H1 (cell line): ENCODE data around the gene ARMH3. TPM values are rescaled to one million over a fixed set of nuclear protein-coding genes. Genes with fewer than 3 reads are reported as not detected.
A peak's percentile ranks its signal among the peaks of the same experiment; 100 is the strongest.

Experiments
- CTCF ChIA-PET: fragments of 300-600 bp; sonication (Branson Sonifier 250); formaldehyde crosslinking; loops from one replicate; lab custom pipeline; 2021; ENCODE audit not compliant: partially characterized antibody; lab: Charles Lee
- POLR2A ChIA-PET: fragments of 300-600 bp; sonication (Branson Sonifier 250); formaldehyde crosslinking; loops from one replicate; lab custom pipeline; 2021; ENCODE audit warnings: inconsistent platforms; ENCODE audit not compliant: partially characterized antibody; lab: Charles Lee
- DNase-seq, 2 experiments: peaks; one replicate each; pipeline versions ENCODE4 v3.0.0 to v3.0.0-alpha.2; 2010 to 2022; ENCODE audit warnings: low spot score in 2 of 2, low read depth in 1 of 2, mixed read lengths in 1 of 2
- FAIRE-seq: peaks from 2 replicates; lab custom pipeline; 2011; peaks lifted over from hg19 to GRCh38; lab: Jason Lieb, UNC
- H2AFZ ChIP-seq: 2 replicates; pipeline ENCODE4 v1.8.1; 2012; ENCODE audit warnings: low read length, inconsistent platforms
- H2AK5ac ChIP-seq: 2 replicates; pipeline ENCODE4 v1.6.1; 2013; ENCODE audit warnings: low read depth, low read length
- H2BK120ac ChIP-seq: replicated peaks from 2 replicates; pipeline ENCODE3; 2013; ENCODE audit warnings: low read depth, low read length, inconsistent platforms
- H2BK12ac ChIP-seq: 2 replicates; pipeline ENCODE4 v1.6.1; 2013; ENCODE audit warnings: low read depth, low read length
- H2BK15ac ChIP-seq: 2 replicates; pipeline ENCODE4 v1.6.1; 2013; ENCODE audit warnings: low read length
- H2BK20ac ChIP-seq: 2 replicates; pipeline ENCODE4 v1.6.1; 2013; ENCODE audit warnings: low read length
- H2BK5ac ChIP-seq: 2 replicates; pipeline ENCODE4 v1.6.1; 2013; ENCODE audit warnings: low read depth, low read length
- H3K14ac ChIP-seq: 2 replicates; pipeline ENCODE4 v1.6.1; 2013; ENCODE audit warnings: inconsistent platforms; ENCODE audit not compliant: insufficient read length
- H3K18ac ChIP-seq: 2 replicates; pipeline ENCODE4 v1.6.1; 2013; ENCODE audit warnings: low read length; ENCODE audit errors: extremely low read depth
- H3K23ac ChIP-seq: 2 replicates; pipeline ENCODE4 v1.6.1; 2013; ENCODE audit warnings: inconsistent platforms; ENCODE audit not compliant: insufficient read length
- H3K23me2 ChIP-seq: 2 replicates; pipeline ENCODE4 v1.6.1; 2013; ENCODE audit warnings: low read depth, low read length
- H3K27ac ChIP-seq: 2 replicates; pipeline ENCODE4 v1.6.1; 2011; ENCODE audit warnings: low read depth, low read length, inconsistent platforms
- H3K27me3 ChIP-seq, 4 experiments: replicated peaks in 1 of 4; 1 replicate in 1 of 4; 2 replicates in 3 of 4; pipeline versions ENCODE4 v1.6.1 to v1.8.1; 2011 to 2013; ENCODE audit warnings: low read length in 3 of 4, mild to moderate bottlenecking in 3 of 4, inconsistent platforms in 2 of 4, mixed read lengths in 2 of 4, moderate library complexity in 1 of 4; ENCODE audit not compliant: control insufficient read depth in 3 of 4, insufficient read depth in 3 of 4; ENCODE audit errors: extremely low read depth in 1 of 4
- H3K36me3 ChIP-seq, 4 experiments: 2 replicates each; pipeline versions ENCODE4 v1.6.1 to v1.8.1; 2011 to 2013; ENCODE audit warnings: mild to moderate bottlenecking in 4 of 4, low read length in 3 of 4, moderate library complexity in 2 of 4, control low read depth in 1 of 4, inconsistent platforms in 1 of 4; ENCODE audit not compliant: insufficient read depth in 4 of 4, control insufficient read depth in 2 of 4
- H3K4ac ChIP-seq: replicated peaks from 2 replicates; pipeline ENCODE3; 2013; ENCODE audit warnings: low read length, low read depth, mixed read lengths, inconsistent platforms; ENCODE audit not compliant: insufficient read length
- H3K4me1 ChIP-seq, 4 experiments: replicated peaks in 1 of 4; 1 replicate in 1 of 4; 2 replicates in 3 of 4; pipeline versions ENCODE4 v1.6.1 to v1.8.1; 2011 to 2013; ENCODE audit warnings: low read length in 3 of 4, inconsistent platforms in 2 of 4, mixed read lengths in 1 of 4; ENCODE audit not compliant: insufficient read depth in 4 of 4, control insufficient read depth in 3 of 4
- H3K4me2 ChIP-seq, 2 experiments: 2 replicates each; pipeline versions ENCODE4 v1.6.1 to v1.8.1; 2011 to 2013; ENCODE audit warnings: low read depth in 2 of 2, low read length in 2 of 2, control low read depth in 1 of 2, inconsistent platforms in 1 of 2, mild to moderate bottlenecking in 1 of 2; ENCODE audit not compliant: insufficient read depth in 1 of 2
- H3K4me3 ChIP-seq, 4 experiments: fragments of 200-600, 300-600 bp in 1 of 4; sonication (generic), shearing (Covaris generic), sonication (Bioruptor Twin) in 1 of 4; 2 replicates each; pipeline versions ENCODE4 v1.5.1 to v1.8.1; 2011 to 2016; ENCODE audit warnings: low read length in 4 of 4, low read depth in 3 of 4, control low read depth in 2 of 4, inconsistent platforms in 2 of 4, mild to moderate bottlenecking in 2 of 4, mixed read lengths in 1 of 4, moderate library complexity in 1 of 4; ENCODE audit not compliant: insufficient read depth in 2 of 4; ENCODE audit errors: extremely low read depth in 1 of 4
- H3K56ac ChIP-seq: replicated peaks from 2 replicates; pipeline ENCODE3; 2013; ENCODE audit warnings: low read depth, mild to moderate bottlenecking, mixed read lengths, low read length, inconsistent platforms; ENCODE audit not compliant: insufficient read length
- H3K79me1 ChIP-seq: 2 replicates; pipeline ENCODE4 v1.6.1; 2013; ENCODE audit warnings: low read depth, low read length, control low read depth
- H3K79me2 ChIP-seq, 2 experiments: 2 replicates each; pipeline versions ENCODE4 v1.6.1 to v1.8.1; 2012 to 2013; ENCODE audit warnings: low read length in 2 of 2, mild to moderate bottlenecking in 2 of 2, inconsistent platforms in 1 of 2; ENCODE audit not compliant: insufficient read depth in 2 of 2, control insufficient read depth in 1 of 2
- H3K9ac ChIP-seq, 4 experiments: replicated peaks in 1 of 4; 1 replicate in 1 of 4; 2 replicates in 3 of 4; pipeline versions ENCODE4 v1.6.1 to v1.8.1; 2011 to 2013; ENCODE audit warnings: low read depth in 3 of 4, low read length in 3 of 4, control low read depth in 2 of 4, mild to moderate bottlenecking in 2 of 4, moderate library complexity in 2 of 4, inconsistent platforms in 1 of 4; ENCODE audit errors: extremely low read depth in 1 of 4
- H3K9me3 ChIP-seq, 2 experiments: 2 replicates each; pipeline versions ENCODE4 v1.6.1 to v1.8.1; 2012 to 2013; ENCODE audit warnings: mild to moderate bottlenecking in 2 of 2, moderate library complexity in 2 of 2, control low read depth in 1 of 2, inconsistent platforms in 1 of 2, low read depth in 1 of 2, low read length in 1 of 2, mixed read lengths in 1 of 2; ENCODE audit not compliant: insufficient read depth in 2 of 2
- H4K20me1 ChIP-seq, 2 experiments: replicated peaks in 1 of 2; 2 replicates each; pipeline versions ENCODE3 to v1.8.1; 2011 to 2013; ENCODE audit warnings: inconsistent platforms in 2 of 2, low read length in 2 of 2, mild to moderate bottlenecking in 1 of 2; ENCODE audit not compliant: insufficient read depth in 2 of 2, control insufficient read depth in 1 of 2
- H4K5ac ChIP-seq: 2 replicates; pipeline ENCODE4 v1.6.1; 2013; ENCODE audit warnings: low read length, low read depth, mixed read lengths, inconsistent platforms; ENCODE audit not compliant: insufficient read length
- H4K8ac ChIP-seq: 2 replicates; pipeline ENCODE4 v1.8.0; 2013; ENCODE audit warnings: mild to moderate bottlenecking, moderate library complexity, low read length, inconsistent platforms; ENCODE audit not compliant: insufficient read depth; ENCODE audit errors: extremely low read depth
- H4K91ac ChIP-seq: replicated peaks from 2 replicates; pipeline ENCODE3; 2013; ENCODE audit warnings: low read length, mixed read lengths, inconsistent platforms; ENCODE audit not compliant: insufficient read length
- NANOG ChIP-seq: IDR thresholded peaks from 2 replicates; pipeline ENCODE4 v1.6.1; 2011; ENCODE audit warnings: low read length, low read depth, mild to moderate bottlenecking, inconsistent platforms; ENCODE audit not compliant: insufficient read depth, poor library complexity, severe bottlenecking
- RAD21 ChIP-seq, 2 experiments: IDR thresholded peaks in 1 of 2; conservative IDR thresholded peaks in 1 of 2; 2 replicates each; pipeline ENCODE4 v1.6.1; 2011; ENCODE audit warnings: low read depth in 2 of 2, low read length in 2 of 2, improper control_type of control experiment in 1 of 2, inconsistent platforms in 1 of 2, mild to moderate bottlenecking in 1 of 2, moderate library complexity in 1 of 2
- TAF1 ChIP-seq: IDR thresholded peaks from 2 replicates; pipeline ENCODE4 v1.6.1; 2011; ENCODE audit warnings: mild to moderate bottlenecking, low read depth, low read length
- WGBS, 2 experiments: shearing (Covaris generic) in 1 of 2; methylation state at CpG; one replicate each; pipeline versions ENCODE4 v1.1.6 to v1.1.7; 2013 to 2015; ENCODE audit warnings: low lambda C conversion rate in 2 of 2, mixed read lengths in 2 of 2, inconsistent platforms in 1 of 2, low coverage in 1 of 2, missing lambda C conversion rate in 1 of 2; ENCODE audit not compliant: insufficient replicate concordance in 2 of 2, insufficient coverage in 1 of 2, insufficient read length in 1 of 2; ENCODE audit errors: extremely low coverage in 1 of 2, missing lambda C conversion rate in 1 of 2; 5-methylcytosine and 5-hydroxymethylcytosine counted together
- polyA plus RNA-seq, 7 experiments: library from polyadenylated mRNA; depleted of rRNA in 3 of 7; stranded (reverse) in 5 of 7; unstranded in 2 of 7; fragments of >200 nt in 5 of 7; fragments of 200-250 nt in 2 of 7; gene quantifications; 1 replicate in 5 of 7; 2 replicates in 1 of 7; 4 replicates in 1 of 7; pipeline versions ENCODE4 v1.2.1 to v1.2.3, GENCODE V29; 2011 to 2013; ENCODE audit warnings: missing spikeins in 2 of 7, mixed read lengths in 2 of 7
- total RNA-seq: library from RNA; stranded (reverse); fragmentation: NEBNext Ultra II Directional; extraction: Animal tissue kit (Norgen Biotek cat#: 25700); gene quantifications from 2 replicates; pipeline ENCODE4 v1.2.1, GENCODE V29; 2021

Gene ARMH3
- total and polyA plus RNA-seq, 2 of the 8 experiments (the other 6 are each of a cell fraction or from before 2014, with no cell fraction given), result 11.6 to 18.3 TPM

DNA sequence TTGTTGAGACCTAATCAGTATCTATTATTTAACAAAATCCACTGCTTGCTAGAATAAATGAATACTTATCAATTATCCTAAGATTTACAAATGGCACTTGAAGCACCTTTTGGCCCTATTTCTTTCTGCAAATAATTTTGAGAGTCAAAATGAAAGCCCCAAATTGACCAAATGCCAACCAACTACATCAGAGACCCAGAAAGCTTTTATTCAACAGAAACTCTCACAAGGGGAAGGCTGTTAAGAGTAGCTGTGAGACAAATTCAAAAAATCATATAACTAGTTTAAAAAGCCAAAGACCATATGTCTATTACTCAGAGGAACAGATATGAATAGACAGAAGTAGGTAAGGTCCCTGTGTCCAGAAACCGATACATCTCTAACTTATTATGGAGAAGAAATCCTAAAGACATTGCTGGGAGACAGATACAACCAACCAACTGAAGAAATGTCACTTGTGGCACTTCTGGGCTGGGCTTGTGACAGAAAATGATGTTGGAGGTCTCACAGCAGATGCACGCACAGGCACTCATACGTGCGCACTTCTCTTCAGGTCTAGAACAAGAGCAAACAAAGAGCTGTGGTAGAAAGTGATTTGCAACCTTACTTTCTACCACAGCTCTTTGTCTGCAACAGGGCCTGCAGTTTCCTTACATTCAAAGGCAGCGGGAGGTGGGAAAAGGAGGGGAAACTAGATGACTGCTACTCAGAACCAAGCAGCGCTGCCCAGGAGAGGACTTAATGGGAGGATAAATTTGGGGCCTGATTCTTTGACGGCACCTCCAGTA is 153.7 kb downstream of the ARMH3 start:
- Histone ChIP-seq H3K9me3 (no peaks in the 10 kb centered on the region), H2AFZ (no peak overlapping the region), H2BK15ac (no peak overlapping the region), H3K4me3 (peak overlapping the region in 1 of 4 experiments; percentile 5; a peak in 2 of 8 replicates), H4K8ac (no peak overlapping the region), H3K18ac (peak overlapping the region; percentile 34; the same call in 1 of the 2 replicates), H2BK5ac (no peak overlapping the region), H4K20me1 (no peaks in the 10 kb centered on the region), H3K36me3 (no peaks in the 10 kb centered on the region), H2BK12ac (no peak overlapping the region), H3K4me2 (peak overlapping the region; percentile 27 to 51; a peak in 3 of 4 replicates), H3K27ac (no peak overlapping the region), H3K27me3 (no peaks in the 10 kb centered on the region; a peak in 1 of 7 replicates), H3K23me2 (no peaks in the 10 kb centered on the region), H2BK120ac (no peak overlapping the region), H3K9ac (peak overlapping the region in 2 of 4 experiments; percentile 2 to 14; a peak in 3 of 7 replicates), H2BK20ac (no peak overlapping the region), H3K79me1 (no peaks in the 10 kb centered on the region), H3K23ac (no peak overlapping the region), H3K56ac (no peak overlapping the region), H3K79me2 (no peaks in the 10 kb centered on the region), H2AK5ac (no peak overlapping the region), H3K4me1 (peaks cover 6 to 28% (median 18%) of the 10 kb centered on the region in 4 experiments; a peak in 6 of 7 replicates), H3K14ac (no peak overlapping the region), H4K91ac (no peak overlapping the region), H3K4ac (no peak overlapping the region), H4K5ac (no peak overlapping the region)
- TF ChIP-seq TAF1, result 0 out of 2 replicates have a peak, but pooled peaks have one; percentile 15
- peak; percentile 28 for TF ChIP-seq NANOG
- TF ChIP-seq RAD21 (IDR thresholded peaks at IDR 0.05 in 1 of 2, conservative IDR thresholded peaks at IDR 0.05 in 1 of 2; ENCODE audit: low read depth in 2 of 2, low read length in 2 of 2), result no peak
- POLR2A ChIA-PET, result interaction anchor here (1.0 to 1.3 kb wide), 2 partner anchors 9 to 73 kb away, joined by 3 read pairs; no protein-coding TSS in a partner anchor
- DNase-seq, result no peak
- FAIRE-seq, result peak; percentile 83
- CTCF ChIA-PET, result interaction anchor here (0.8 to 3.2 kb wide), 15 partner anchors 9 to 171 kb away, joined by 3 to 20 read pairs (median 4); partner anchors contain the start of gene KCNIP2
- 47% methylated on average over 7 of the region's 7 CpGs; no CpG with 5 or more reads in 1 of the 2 experiments for WGBS, 2 experiments
